K562 (cell line): Measurements from ENCODE around the gene ABCA13. TPM values are rescaled to one million over a fixed set of nuclear protein-coding genes. Genes with fewer than 3 reads are reported as not detected.

ENCODE experiments used
- ATAC-seq: fragments of 200-7000 bp; cut with Tn5 transposase; 3 replicates; pipeline ENCODE4 v1.9.1; 2020; ENCODE audit warnings: moderate library complexity
- BruUV-seq: library from RNA; stranded (reverse); fragments of 400-500 nt; replicated peaks from 2 replicates; lab custom pipeline; 2021; lab: Mats Ljungman, UMichigan
- CTCF ChIA-PET: fragments of 300-600 bp; formaldehyde crosslinking; extraction: SDS; loops from one replicate; lab custom pipeline; 2021; ENCODE audit warnings: low intra/inter-chr PET ratio; lab: Yijun Ruan, JAX
- POLR2A ChIA-PET: fragments of 300-600, 350-650 bp; sonication (Branson Sonifier 250); formaldehyde crosslinking; extraction: SDS; loops from one replicate; lab custom pipeline; 2021; ENCODE audit warnings: antibody characterized with exemption, inconsistent platforms; lab: Yijun Ruan, JAX
- DNase-seq, 4 experiments: peaks; one replicate each; pipeline versions ENCODE4 v3.0.0 to v3.0.0-alpha.2; 2011 to 2018; ENCODE audit warnings: low spot score in 3 of 4, mixed read lengths in 3 of 4; ENCODE audit errors: extremely low read depth in 1 of 4
- FAIRE-seq: peaks from 2 replicates; lab custom pipeline; 2011; peaks lifted over from hg19 to GRCh38; lab: Jason Lieb, UNC
- H2AFZ ChIP-seq: 2 replicates; pipeline ENCODE4 v1.6.0; 2011; ENCODE audit warnings: low read depth, low read length, control low read depth, inconsistent platforms
- H3K27ac ChIP-seq: fragments of 200-600 bp; 3 replicates; pipeline ENCODE4 v1.8.0; 2011; ENCODE audit warnings: low read depth, mild to moderate bottlenecking, control low read depth, inconsistent platforms, low read length, moderate library complexity, mixed read lengths; ENCODE audit errors: extremely low read depth
- H3K27me3 ChIP-seq, 2 experiments: fragments of 300-600 bp in 1 of 2; 2 replicates in 1 of 2; 3 replicates in 1 of 2; pipeline versions ENCODE4 v1.6.0 to v1.8.0; 2011; ENCODE audit warnings: inconsistent platforms in 2 of 2, low read length in 2 of 2, mild to moderate bottlenecking in 1 of 2, mixed read lengths in 1 of 2, moderate library complexity in 1 of 2; ENCODE audit not compliant: control insufficient read depth in 2 of 2, insufficient read depth in 2 of 2
- H3K36me3 ChIP-seq: fragments of 300-600 bp; 3 replicates; pipeline ENCODE4 v1.8.0; 2011; ENCODE audit warnings: mild to moderate bottlenecking, low read length, inconsistent platforms; ENCODE audit not compliant: control insufficient read depth, insufficient read depth
- H3K4me1 ChIP-seq, 2 experiments: fragments of 200-600 bp in 1 of 2; replicated peaks in 1 of 2; 2 replicates in 1 of 2; 3 replicates in 1 of 2; pipeline versions ENCODE4 v1.5.1 to v1.8.0; 2011; ENCODE audit warnings: inconsistent platforms in 2 of 2, low read length in 2 of 2, mild to moderate bottlenecking in 1 of 2, mixed read lengths in 1 of 2, moderate library complexity in 1 of 2; ENCODE audit not compliant: control insufficient read depth in 2 of 2, insufficient read depth in 2 of 2
- H3K4me2 ChIP-seq: 2 replicates; pipeline ENCODE4 v1.6.1; 2011; ENCODE audit warnings: low read length, control low read depth, inconsistent platforms, mixed read lengths; ENCODE audit not compliant: insufficient read depth
- H3K4me3 ChIP-seq: fragments of 200-600 bp; sonication (generic), shearing (Covaris generic); 2 replicates; pipeline ENCODE4 v1.5.1; 2016; ENCODE audit warnings: control low read depth, inconsistent platforms
- H3K79me2 ChIP-seq: fragments of 200-600 bp; 3 replicates; pipeline ENCODE4 v1.8.0; 2011; ENCODE audit warnings: low read length, inconsistent platforms; ENCODE audit not compliant: control insufficient read depth, insufficient read depth
- H3K9ac ChIP-seq, 2 experiments: 2 replicates each; pipeline versions ENCODE4 v1.6.0 to v1.6.1; 2011; ENCODE audit warnings: low read depth in 2 of 2, low read length in 2 of 2, control low read depth in 1 of 2, inconsistent platforms in 1 of 2, mild to moderate bottlenecking in 1 of 2, mixed read lengths in 1 of 2; ENCODE audit not compliant: insufficient read depth in 1 of 2
- H3K9me1 ChIP-seq: one replicate; pipeline ENCODE4 v1.6.0; 2011; ENCODE audit warnings: inconsistent platforms, mild to moderate bottlenecking, low read length, moderate library complexity; ENCODE audit not compliant: control insufficient read depth, insufficient read depth
- H3K9me3 ChIP-seq: replicated peaks from 2 replicates; pipeline ENCODE4 v1.5.1; 2011; ENCODE audit warnings: low read depth, low read length, inconsistent platforms; ENCODE audit not compliant: control insufficient read depth, insufficient read depth
- H4K20me1 ChIP-seq: replicated peaks from 2 replicates; pipeline ENCODE4 v1.6.1; 2011; ENCODE audit warnings: low read length, inconsistent platforms, mixed read lengths; ENCODE audit not compliant: control insufficient read depth, insufficient read depth
- ARNT ChIP-seq, 2 experiments: fragments of 450-650 bp; IDR thresholded peaks; 2 replicates each; pipeline ENCODE4 v1.6.1; 2016; ENCODE audit warnings: mild to moderate bottlenecking in 1 of 2
- CHCHD3 ChIP-seq: fragments of 250-450 bp; sonication (Bioruptor Pico); IDR thresholded peaks from 2 replicates; pipeline ENCODE4 v2.1.2; 2022; ENCODE audit warnings: mild to moderate bottlenecking
- CUX1 ChIP-seq: fragments of 200-800 bp; sonication (Bioruptor generic); IDR thresholded peaks from 2 replicates; pipeline ENCODE4 v1.6.1; 2016; ENCODE audit warnings: missing genetic modification characterization, missing compliant biosample characterization
- HDAC1 ChIP-seq, 2 experiments: fragments of 450-650 bp; IDR thresholded peaks; 2 replicates each; pipeline ENCODE4 v1.6.1; 2016 to 2017; ENCODE audit warnings: inconsistent platforms in 1 of 2, mild to moderate bottlenecking in 1 of 2, moderate library complexity in 1 of 2
- SAP30 ChIP-seq: fragments of 200-600 bp; sonication (generic); IDR thresholded peaks from 2 replicates; pipeline ENCODE4 v1.6.1; 2012; ENCODE audit warnings: borderline replicate concordance, low read depth, mild to moderate bottlenecking, moderate library complexity, low read length, control low read depth, inconsistent platforms; ENCODE audit not compliant: insufficient read depth, poor library complexity, severe bottlenecking
- ZNF280B ChIP-seq: fragments of 250-450 bp; sonication (Bioruptor Pico); IDR thresholded peaks from 2 replicates; pipeline ENCODE4 v1.5.1; 2021; ENCODE audit warnings: mild to moderate bottlenecking
- ZNF512 ChIP-seq: IDR thresholded peaks from 2 replicates; pipeline ENCODE4 v1.6.1; 2016; ENCODE audit warnings: missing genetic modification characterization, missing compliant biosample characterization
- ZNF695 ChIP-seq: fragments of 450-650 bp; formaldehyde crosslinking; IDR thresholded peaks from 2 replicates; pipeline ENCODE4 v1.4.0; 2020; ENCODE audit warnings: mild to moderate bottlenecking, moderate library complexity
- WGBS: fragments of 100-300 bp; shearing (Covaris generic); methylation state at CpG from one replicate; pipeline ENCODE4 v1.1.6; 2016; ENCODE audit warnings: low coverage, mixed read lengths; ENCODE audit not compliant: insufficient coverage; ENCODE audit errors: missing lambda C conversion rate; 5-methylcytosine and 5-hydroxymethylcytosine counted together
- in situ Hi-C: fragments of 300-500 bp; cut with MboI; formaldehyde crosslinking; loops from 4 replicates; pipeline ENCODE4 v1.15.0; 2018; ENCODE audit warnings: inconsistent platforms, mixed read lengths
- intact Hi-C: fragments of 100-400 bp; cut with micrococcal nuclease; formaldehyde crosslinking; loops from 2 replicates; pipeline ENCODE4 v1.14.2; 2022
- polyA plus RNA-seq, 8 experiments: library from polyadenylated mRNA; depleted of rRNA in 4 of 8; stranded (reverse) in 5 of 8; unstranded in 3 of 8; fragments of >200 nt; fragmentation: Nextera tagmentation in 2 of 8; fragmentation: Illumina TruSeq in 1 of 8; extraction: Ambion mirVana in 2 of 8; extraction: Trizol in 1 of 8; gene quantifications; 2 replicates each; pipeline versions ENCODE4 v1.2.1 to v1.2.3, GENCODE V29; 2011 to 2014; ENCODE audit warnings: inconsistent platforms in 1 of 8, missing spikeins in 1 of 8
- total RNA-seq, 7 experiments: library from RNA; depleted of rRNA in 6 of 7; stranded (reverse); fragments of >200 nt in 6 of 7; fragmentation: Illumina TruSeq in 2 of 7; extraction: Trizol in 2 of 7; gene quantifications; 2 replicates each; pipeline versions ENCODE4 v1.2.1 to v1.2.3, GENCODE V29; 2011 to 2021; ENCODE audit warnings: low replicate concordance in 1 of 7

Gene ABCA13
- total and polyA plus RNA-seq, 9 of the 15 experiments (the other 6 are each of a cell fraction or from before 2014, with no cell fraction given) = 0.14 to 1.5 (median 0.38) TPM

- TF ChIP-seq CUX1 (CRISPR knock-in tag) (no peak), ARNT (IDR thresholded peaks at IDR 0.05) (no peak), SAP30 (no peak)
Observed at GRCh38 chr7:48171202-48171601, at the start of gene ABCA13 (continued).

GRCh38 chr7:48126037-48126436 is 45.2 kb upstream of the ABCA13 start:
- H3K4me2 ChIP-seq = no peak overlapping the region
- no peak overlapping the region for H3K27ac ChIP-seq
- no peak for ATAC-seq
- H3K36me3 ChIP-seq = no peaks in the 10 kb centered on the region
- in situ Hi-C loops (no loop called here), intact Hi-C loops (no loop called here)
- H4K20me1 ChIP-seq = no peaks in the 10 kb centered on the region
- BruUV-seq = no TSS peak
- H2AFZ ChIP-seq = no peak overlapping the region
- H3K27me3 ChIP-seq = no peaks in the 10 kb centered on the region
- FAIRE-seq = no peak
- no peaks in the 10 kb centered on the region for H3K4me1 ChIP-seq
- no peaks in the 10 kb centered on the region for H3K9me3 ChIP-seq
- CTCF ChIA-PET = no interaction called here
- no peak for TF ChIP-seq ZNF695 (CRISPR knock-in tag)
- TF ChIP-seq ZNF512 (tag) = peak; percentile 54; the same call in 1 of the 2 replicates
- TF ChIP-seq CHCHD3 (CRISPR knock-in tag) = no peak
- TF ChIP-seq HDAC1 (IDR thresholded peaks at IDR 0.05) = no peak
- TF ChIP-seq ZNF280B (CRISPR knock-in tag) = no peak
- POLR2A ChIA-PET = interaction anchor here (1.0 kb wide), 1 partner anchor 14 kb away, joined by 3 read pairs; no protein-coding TSS in a partner anchor
- no peak overlapping the region for H3K4me3 ChIP-seq
- no peak for DNase-seq
- no peaks in the 10 kb centered on the region for H3K9me1 ChIP-seq
- no peak overlapping the region for H3K9ac ChIP-seq
- H3K79me2 ChIP-seq = no peaks in the 10 kb centered on the region
- WGBS = 0% methylated on average over 1 of the region's 2 CpGs
